Skeletal muscle tissue (tissue), 4 donors: ENCODE data around the gene PKNOX1. TPM values are rescaled to one million over a fixed set of nuclear protein-coding genes. Genes with fewer than 3 reads are reported as not detected.
A peak's percentile ranks its signal among the peaks of the same experiment; 100 is the strongest.
"Not testable (repeated sequence)": the region's sequence is repeated elsewhere in the genome, so short reads cannot be mapped to it uniquely, and the experiment has no call there.

Experiments
- H3K27ac ChIP-seq: one replicate; pipeline ENCODE4 v1.7.0; 2013; ENCODE audit warnings: mild to moderate bottlenecking, low read depth, low read length, inconsistent platforms
- H3K27me3 ChIP-seq, 3 donors: one replicate each; pipeline ENCODE4 v1.7.0; 2013; ENCODE audit warnings: low read length in 3 of 3; ENCODE audit not compliant: control insufficient read depth in 3 of 3, insufficient read depth in 3 of 3
- H3K36me3 ChIP-seq, 3 donors: one replicate each; pipeline ENCODE4 v1.7.0; 2013; ENCODE audit warnings: low read length in 3 of 3; ENCODE audit not compliant: control insufficient read depth in 3 of 3, insufficient read depth in 3 of 3
- H3K4me1 ChIP-seq, 3 donors: one replicate each; pipeline ENCODE4 v1.7.0; 2013; ENCODE audit warnings: low read length in 3 of 3, mild to moderate bottlenecking in 3 of 3; ENCODE audit not compliant: control insufficient read depth in 3 of 3, insufficient read depth in 3 of 3
- H3K4me3 ChIP-seq, 3 donors: one replicate each; pipeline ENCODE4 v1.7.0; 2013; ENCODE audit warnings: low read length in 3 of 3
- H3K9ac ChIP-seq, 3 donors: one replicate each; pipeline ENCODE4 v1.7.0; 2013; ENCODE audit warnings: low read length in 3 of 3, mild to moderate bottlenecking in 3 of 3, moderate library complexity in 2 of 3, low read depth in 1 of 3
- H3K9me3 ChIP-seq, 3 donors: one replicate each; pipeline ENCODE4 v1.7.0; 2013; ENCODE audit warnings: low read length in 3 of 3; ENCODE audit not compliant: control insufficient read depth in 3 of 3
- total RNA-seq: library from RNA; depleted of rRNA; stranded (reverse); fragments of >200 nt; gene quantifications from one replicate; pipeline ENCODE4 v1.2.3, GENCODE V29; 2014
- donor health status: Osteomylitis.

The PKNOX1 gene
- total RNA-seq, 1 donor from 2014 or later, result 8.9 TPM

DNA sequence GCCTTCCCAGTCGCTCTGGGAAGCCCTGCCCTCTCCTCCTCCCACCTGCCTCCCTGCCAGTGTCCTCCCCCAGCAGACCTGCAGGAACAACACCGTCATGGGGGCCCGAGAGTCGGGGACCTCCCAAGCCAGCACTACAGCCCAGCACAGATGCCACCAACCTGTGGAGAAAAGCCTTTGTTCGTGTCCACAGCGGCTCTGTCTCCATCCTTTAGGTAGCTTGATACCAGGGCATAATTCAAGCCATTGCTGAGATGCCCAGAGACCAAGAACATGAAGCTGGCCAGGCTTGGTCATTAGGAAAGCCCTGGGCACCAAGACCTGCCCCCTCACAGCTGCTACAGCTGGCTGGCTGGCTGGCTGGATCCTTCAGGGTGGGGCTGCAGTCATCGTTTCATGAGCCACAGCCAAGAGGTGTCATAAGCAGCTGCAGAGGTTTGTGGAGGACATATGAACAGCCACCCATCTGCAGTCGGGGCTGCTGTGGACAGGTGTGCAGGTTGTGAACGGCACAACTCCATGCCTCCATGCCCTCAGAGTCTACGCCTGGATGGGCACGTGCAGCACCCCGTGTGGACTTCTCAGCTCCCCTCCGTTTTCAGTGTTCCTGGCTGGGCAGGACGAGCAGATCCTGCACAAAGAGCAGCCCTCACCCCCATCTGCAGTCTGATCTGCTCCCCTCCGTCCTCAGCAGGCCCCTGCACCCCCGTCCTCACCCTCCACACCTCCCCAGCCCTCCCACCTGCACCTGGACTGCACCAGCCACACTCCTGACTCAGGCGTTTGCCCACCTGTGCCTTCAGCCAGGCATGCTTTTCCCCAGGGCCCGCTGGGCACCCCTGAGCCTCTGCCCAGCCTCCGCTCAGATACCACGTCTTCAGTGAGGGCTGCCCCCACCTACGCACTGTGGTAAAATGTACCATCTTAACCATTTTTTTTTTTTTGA is 71.8 kb downstream of the PKNOX1 start:
- H3K4me3 ChIP-seq, result peak overlapping the region in 1 of 3 donors; percentile 38
- H3K9ac ChIP-seq, H3K27ac ChIP-seq, H3K4me1 ChIP-seq, H3K9me3 ChIP-seq, H3K36me3 ChIP-seq, H3K27me3 ChIP-seq: not testable (repeated sequence)

GRCh38 chr21:43053112-43053511 is 78.8 kb downstream of the PKNOX1 start:
- not testable (repeated sequence) for H3K36me3 ChIP-seq

DNA sequence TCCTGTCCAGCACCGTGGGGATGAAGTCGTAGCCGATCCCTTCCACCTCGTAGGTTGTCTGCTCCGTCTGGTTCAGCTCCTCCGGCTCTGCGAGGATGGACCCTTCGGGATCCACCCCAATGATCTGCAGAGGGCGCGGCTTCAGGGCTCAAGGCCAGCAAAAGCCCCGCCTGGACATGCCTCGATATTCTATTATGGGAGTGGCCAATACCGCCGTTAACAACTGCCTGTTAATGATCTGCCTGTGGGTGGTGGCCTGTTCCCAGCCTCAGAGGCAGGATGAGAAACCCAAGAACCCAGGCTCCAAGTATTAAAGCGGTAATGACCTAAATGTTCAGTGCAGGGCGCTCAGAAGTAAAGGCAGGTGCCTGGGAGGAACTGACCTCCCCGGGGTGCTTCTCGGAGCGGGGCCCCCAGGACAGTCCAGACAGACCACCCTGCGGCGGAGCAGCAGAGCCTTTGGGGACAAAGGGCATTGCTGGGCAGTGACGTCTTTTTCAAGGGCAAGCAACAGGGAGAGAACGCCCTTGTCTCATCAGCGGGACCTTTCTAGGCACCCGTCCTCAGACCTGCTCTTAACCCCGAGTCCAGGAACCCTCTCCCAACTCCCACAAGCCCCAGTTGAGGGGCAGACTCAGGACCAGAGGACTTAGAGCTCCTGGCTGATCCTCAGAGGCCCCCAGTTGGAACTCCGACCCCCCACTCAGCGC is 88.7 kb downstream of the PKNOX1 start:
- not testable (repeated sequence) for H3K36me3 ChIP-seq, H3K4me3 ChIP-seq, H3K9me3 ChIP-seq, H3K9ac ChIP-seq, H3K4me1 ChIP-seq, H3K27me3 ChIP-seq, H3K27ac ChIP-seq

More at GRCh38 chr21:43053112-43053511, 78.8 kb downstream of the PKNOX1 start:
- H3K4me3 ChIP-seq, H3K9me3 ChIP-seq, H3K4me1 ChIP-seq, H3K27me3 ChIP-seq, H3K27ac ChIP-seq, H3K9ac ChIP-seq: not testable (repeated sequence)

- H3K27me3 ChIP-seq, H3K4me1 ChIP-seq, H3K27ac ChIP-seq, H3K4me3 ChIP-seq, H3K36me3 ChIP-seq, H3K9me3 ChIP-seq, H3K9ac ChIP-seq: not testable (repeated sequence)
Measured at GRCh38 chr21:43064265-43064917, 90.0 kb downstream of the PKNOX1 start.

GRCh38 chr21:43065991-43066390 is 91.6 kb downstream of the PKNOX1 start:
- not testable (repeated sequence) for H3K9ac ChIP-seq, H3K27me3 ChIP-seq, H3K36me3 ChIP-seq, H3K27ac ChIP-seq, H3K9me3 ChIP-seq, H3K4me1 ChIP-seq, H3K4me3 ChIP-seq

- not testable (repeated sequence) for H3K4me1 ChIP-seq, H3K36me3 ChIP-seq, H3K9ac ChIP-seq, H3K9me3 ChIP-seq, H3K4me3 ChIP-seq, H3K27me3 ChIP-seq, H3K27ac ChIP-seq
Measured at GRCh38 chr21:43066690-43067089, 92.3 kb downstream of the PKNOX1 start.

DNA sequence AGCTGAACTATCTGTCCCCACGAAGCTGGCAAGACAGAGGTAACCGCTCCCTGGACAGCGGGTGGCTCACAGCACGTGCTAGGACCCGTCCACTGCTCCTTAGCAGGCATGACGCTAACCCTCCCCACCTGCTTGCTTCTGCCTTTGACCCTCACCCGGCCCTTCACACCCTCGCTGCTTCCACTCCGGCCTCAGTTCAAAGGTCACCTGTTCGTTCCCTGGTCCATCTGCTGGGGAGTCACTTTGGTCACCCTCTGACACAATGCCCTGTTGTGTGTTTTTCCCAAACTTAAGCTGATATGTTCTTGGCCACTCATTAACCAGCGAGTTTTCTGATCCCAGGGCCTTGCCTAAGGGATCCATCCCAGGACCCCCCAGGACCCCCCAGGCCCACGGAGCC is 93.7 kb downstream of the PKNOX1 start:
- not testable (repeated sequence) for H3K9ac ChIP-seq, H3K4me3 ChIP-seq, H3K27me3 ChIP-seq, H3K4me1 ChIP-seq, H3K36me3 ChIP-seq, H3K27ac ChIP-seq, H3K9me3 ChIP-seq

- not testable (repeated sequence) for H3K9me3 ChIP-seq, H3K4me1 ChIP-seq, H3K4me3 ChIP-seq, H3K9ac ChIP-seq, H3K27me3 ChIP-seq, H3K36me3 ChIP-seq, H3K27ac ChIP-seq
Measured at GRCh38 chr21:43069682-43070081, 95.3 kb downstream of the PKNOX1 start.

DNA sequence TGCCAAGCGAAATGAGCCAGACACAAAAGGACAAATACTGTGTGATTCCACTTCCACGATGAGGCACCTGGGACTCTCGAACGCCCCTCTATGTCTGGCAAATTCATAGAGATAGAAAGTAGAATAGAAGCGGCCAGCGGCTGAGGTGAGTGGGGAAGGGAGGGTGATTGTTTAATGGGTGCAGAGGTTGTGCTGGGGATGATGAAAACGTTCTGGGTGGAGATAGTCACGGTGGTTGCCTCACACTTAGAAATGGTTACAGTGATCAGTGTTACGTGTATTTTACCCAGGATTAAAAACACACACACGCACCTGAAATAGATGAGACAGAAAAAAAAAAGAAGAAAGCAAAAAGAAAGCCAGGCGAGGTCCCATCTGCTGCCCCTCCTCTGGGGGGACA is 98.4 kb downstream of the PKNOX1 start:
- not testable (repeated sequence) for H3K4me1 ChIP-seq, H3K27ac ChIP-seq, H3K27me3 ChIP-seq, H3K9ac ChIP-seq, H3K9me3 ChIP-seq, H3K4me3 ChIP-seq, H3K36me3 ChIP-seq
